Right forelimb (tissue), 1 donor: ENCODE results near the gene CST7.
"Not testable (repeated sequence)": the region's sequence is repeated elsewhere in the genome, so short reads cannot be mapped to it uniquely, and the experiment has no call there.

Experiments used
- DNase-seq: peaks from one replicate; pipeline ENCODE4 v3.0.0-alpha.2; 2018

CST7 gene

GRCh38 chr20:24929867-24930723 lies 19.0 kb upstream of the CST7 start:
- not testable (repeated sequence) for DNase-seq

DNA sequence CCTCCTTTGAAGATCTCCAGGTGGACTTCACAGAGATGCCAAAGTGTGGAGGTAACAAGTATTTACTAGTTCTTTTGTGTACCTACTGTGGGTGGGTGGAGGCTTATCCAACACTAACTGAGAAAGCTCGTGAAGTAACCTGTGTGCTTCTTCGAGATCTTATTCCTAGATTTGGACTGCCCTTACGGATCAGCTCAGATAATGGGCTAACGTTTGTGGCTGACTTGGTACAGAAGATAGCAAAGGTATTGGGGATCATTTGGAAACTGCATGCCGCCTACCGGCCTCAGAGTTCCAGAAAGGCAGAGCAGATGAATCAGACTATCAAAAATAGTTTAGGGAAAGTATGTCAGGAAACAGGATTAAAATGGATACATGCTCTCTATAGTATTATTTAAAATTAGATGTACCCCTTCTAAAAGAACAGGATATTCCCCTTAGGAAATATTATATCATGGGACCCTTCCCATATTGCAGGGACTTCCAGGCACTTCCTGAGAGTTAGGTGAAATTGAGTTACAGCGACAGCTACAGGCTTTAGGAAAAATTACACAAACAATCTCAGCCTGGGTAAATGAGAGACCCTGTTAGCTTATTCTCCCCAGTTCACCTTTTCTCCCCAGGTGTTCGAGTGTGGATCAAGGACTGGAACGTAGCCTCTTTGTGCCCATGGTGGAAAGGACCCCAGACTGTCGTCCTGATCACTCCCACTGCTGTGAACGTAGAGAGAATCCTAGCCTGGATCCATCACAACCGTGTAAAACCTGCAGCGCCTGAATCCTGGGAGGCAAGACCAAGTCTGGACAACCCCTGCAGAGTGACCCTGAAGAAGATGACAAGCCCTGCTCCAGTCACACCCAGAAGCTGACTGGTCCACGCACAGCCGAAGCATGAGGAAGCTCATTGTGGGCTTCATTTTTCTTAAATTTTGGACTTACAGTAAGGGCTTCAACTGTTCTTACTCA lies 18.1 kb upstream of the CST7 start:
- not testable (repeated sequence) for DNase-seq

GRCh38 chr20:24931893-24932292 lies 17.2 kb upstream of the CST7 start:
- not testable (repeated sequence) for DNase-seq

DNA sequence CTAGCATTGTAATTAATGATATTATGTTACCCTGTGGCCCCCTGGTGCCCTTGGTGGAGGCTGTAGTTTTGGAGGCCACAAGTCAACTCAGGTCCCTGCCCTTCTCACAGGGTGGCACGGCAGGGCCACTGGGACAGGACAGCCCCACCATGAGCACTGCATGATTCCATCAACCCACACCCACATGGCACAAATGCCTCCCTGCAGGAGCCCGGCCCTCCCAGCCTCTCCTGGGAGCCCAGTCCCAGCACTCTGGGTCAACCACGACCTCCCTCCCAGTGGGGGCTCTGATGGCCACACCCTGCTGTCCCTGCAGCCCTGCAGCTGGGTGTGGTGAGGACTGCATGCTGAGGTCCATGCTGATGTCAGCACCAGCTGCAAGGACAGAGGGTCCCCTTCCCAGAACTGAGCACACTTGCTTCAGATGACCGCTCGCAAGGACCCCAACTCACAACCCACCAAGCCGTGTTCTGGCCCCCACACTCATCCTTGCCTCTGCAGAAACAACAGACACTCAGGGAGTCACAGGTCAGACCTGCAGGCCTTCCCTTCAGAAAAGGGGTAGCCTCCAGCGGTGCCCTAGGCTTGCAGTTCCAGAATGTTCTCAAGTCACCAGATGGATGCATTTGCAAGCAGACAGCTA lies 15.7 kb upstream of the CST7 start:
- DNase-seq: no peak

DNA sequence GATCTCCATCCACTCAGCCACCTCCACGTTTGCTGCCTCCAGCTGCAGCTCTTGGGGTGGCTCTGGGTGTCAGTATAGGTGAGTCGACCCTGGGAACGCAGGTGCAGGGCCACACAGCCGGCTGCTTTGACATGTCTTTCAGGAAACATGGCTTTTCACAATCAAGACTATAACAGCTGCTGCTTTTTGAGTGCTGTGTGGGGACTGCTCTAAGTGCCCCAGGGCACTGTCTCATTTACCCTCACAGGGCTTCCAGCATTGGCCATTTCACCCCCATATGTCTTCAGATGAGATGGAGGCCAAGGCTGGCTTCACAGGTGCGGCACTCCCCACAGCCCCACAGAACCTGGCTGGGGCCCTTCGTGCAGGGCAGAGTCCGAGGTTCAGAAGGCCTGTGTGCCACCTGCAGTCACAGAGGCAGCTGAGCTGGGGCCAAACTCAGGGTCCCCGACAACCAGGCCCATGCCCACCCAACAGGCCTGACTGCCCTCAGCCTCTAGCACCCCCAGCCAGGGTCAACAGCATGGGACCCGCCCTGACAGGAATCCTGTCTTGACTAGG lies 14.9 kb upstream of the CST7 start:
- no peak for DNase-seq

GRCh38 chr20:24934716-24935115 lies 14.4 kb upstream of the CST7 start:
- DNase-seq: no peak

GRCh38 chr20:24935140-24935539 lies 13.9 kb upstream of the CST7 start:
- no peak for DNase-seq

- no peak for DNase-seq
These were observed 13.1 kb upstream of the CST7 start for GRCh38 chr20:24935766-24936525.

DNA sequence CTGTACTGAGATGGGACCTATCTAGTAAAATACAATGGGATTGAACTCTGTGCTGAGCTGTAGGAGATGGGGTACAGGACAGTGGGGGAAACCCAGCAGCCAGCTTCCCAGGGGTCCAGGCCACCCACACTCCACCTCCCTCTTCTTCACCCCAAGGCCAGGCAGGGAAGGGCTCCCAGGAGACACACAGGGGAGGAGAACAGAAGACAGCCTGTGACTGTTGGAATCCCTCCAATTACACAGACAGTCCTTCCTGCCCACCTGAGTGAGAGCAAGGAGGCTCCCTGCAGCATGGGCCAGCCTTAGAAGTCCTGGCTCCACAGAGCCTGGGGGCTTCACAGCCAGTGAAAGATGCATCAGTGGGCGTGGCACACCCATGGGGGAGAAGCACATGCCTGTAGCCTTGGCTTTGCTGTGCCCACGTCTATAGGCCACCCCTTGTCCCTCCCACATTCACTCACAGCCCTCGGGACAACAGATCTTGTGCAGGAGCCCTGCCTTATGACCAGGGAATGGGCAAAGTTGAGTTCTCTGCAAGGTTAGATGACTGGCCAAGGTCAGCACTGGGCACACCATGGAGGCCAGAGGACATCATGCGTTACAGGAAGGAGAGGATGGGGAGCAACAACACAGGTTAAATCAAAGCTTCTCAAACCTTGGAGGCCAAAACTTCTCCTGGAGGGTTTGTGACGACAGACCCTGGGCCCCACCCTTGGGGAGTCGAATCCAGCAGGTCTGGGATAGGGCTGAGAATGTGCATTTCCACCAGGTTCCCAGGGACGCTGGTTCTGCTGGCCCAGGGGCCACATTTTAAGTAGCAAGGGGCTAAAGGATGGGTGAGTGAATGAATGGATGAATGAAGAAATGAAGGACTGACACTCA lies 12.3 kb upstream of the CST7 start:
- DNase-seq: no peak

GRCh38 chr20:24937579-24937978 lies 11.5 kb upstream of the CST7 start:
- DNase-seq: no peak

GRCh38 chr20:24938498-24938897 lies 10.6 kb upstream of the CST7 start:
- no peak for DNase-seq

- DNase-seq: no peak
These were observed 10.0 kb upstream of the CST7 start for GRCh38 chr20:24939036-24939435.

DNA sequence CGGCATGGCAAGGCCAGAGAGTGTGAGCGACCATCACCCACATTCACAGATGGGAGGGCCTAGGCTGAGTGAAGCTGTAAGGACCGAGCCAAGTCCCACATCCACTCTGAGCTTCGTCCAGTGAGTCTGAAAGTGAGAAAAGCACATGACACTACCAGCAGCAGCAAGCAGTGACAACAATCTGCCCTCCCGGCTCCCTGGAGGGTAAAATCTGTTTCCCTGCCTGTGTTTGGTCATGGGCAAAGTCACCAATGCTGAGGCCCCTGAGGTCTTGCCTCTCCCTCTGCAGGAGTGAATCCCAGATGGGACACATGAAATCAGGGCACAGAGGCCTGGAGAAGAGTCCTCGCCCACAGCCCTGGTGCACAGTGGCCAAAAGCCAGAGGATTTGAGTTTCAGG lies 6.4 kb upstream of the CST7 start:
- DNase-seq: no peak

- DNase-seq: no peak
These were observed 5.9 kb upstream of the CST7 start for GRCh38 chr20:24943196-24943595.

DNA sequence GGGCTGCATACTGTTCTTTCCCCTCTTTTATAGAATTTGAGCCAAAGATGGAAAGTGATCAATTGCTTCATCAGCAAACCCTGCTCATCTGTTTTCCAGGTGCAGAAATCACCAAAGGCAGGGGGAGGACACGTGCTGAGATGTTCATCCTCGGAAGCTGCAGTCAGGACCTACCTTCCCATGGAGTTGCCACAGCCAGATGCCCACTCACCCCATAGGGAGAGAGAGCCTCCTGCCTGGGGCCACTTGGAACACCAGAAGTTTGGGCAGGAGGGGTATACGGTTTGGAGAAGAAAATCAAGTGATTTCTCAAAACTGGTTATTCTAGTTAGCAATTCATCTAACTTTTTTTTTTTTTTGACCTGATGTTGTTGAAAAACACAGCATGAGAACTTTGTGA lies 5.3 kb upstream of the CST7 start:
- no peak for DNase-seq

GRCh38 chr20:24946376-24946775 lies 2.7 kb upstream of the CST7 start:
- DNase-seq: not testable (repeated sequence)

DNA sequence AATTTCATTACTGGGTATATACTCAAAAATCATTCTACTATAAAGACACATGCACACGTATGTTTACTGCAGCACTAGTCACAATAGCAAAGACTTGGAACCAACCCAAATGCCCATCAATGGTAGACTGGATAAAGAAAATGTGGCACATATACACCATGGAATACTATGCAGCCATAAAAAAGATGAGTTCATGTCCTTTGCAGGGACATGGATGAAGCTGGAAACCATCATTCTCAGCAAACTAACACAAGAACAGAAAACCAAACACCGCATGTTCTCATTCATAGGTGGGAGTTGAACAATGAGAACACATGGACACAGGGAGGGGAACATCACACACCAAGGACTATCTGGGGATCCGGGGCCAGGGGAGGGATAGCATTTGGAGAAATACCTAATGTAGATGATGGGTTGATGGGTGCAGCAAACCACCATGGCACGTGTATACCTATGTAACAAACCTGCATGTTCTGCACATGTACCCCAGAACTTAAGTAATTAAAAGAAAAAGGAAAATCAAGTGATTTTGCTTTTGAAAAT lies 602 bp upstream of the CST7 start:
- DNase-seq: not testable (repeated sequence)

DNA sequence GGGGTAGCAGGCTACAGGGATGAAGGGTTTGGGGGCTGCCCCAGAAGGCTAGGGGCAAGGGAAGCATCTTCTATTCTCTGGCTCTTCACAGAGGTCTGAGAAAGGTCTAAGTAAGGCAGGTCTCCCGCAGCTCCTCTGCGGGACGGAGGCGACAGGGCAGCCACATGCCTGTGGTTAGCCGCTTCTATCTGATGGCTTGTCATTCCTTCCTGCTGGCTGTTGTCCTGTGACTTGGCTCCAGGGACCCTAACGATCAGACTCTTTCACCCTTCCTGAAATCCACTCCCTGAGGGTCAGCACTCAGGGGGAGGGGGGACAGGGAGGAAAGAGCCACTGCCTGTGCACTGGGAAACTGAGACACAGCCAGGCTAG lies 673 bp downstream of the CST7 start:
- no peak for DNase-seq

DNA sequence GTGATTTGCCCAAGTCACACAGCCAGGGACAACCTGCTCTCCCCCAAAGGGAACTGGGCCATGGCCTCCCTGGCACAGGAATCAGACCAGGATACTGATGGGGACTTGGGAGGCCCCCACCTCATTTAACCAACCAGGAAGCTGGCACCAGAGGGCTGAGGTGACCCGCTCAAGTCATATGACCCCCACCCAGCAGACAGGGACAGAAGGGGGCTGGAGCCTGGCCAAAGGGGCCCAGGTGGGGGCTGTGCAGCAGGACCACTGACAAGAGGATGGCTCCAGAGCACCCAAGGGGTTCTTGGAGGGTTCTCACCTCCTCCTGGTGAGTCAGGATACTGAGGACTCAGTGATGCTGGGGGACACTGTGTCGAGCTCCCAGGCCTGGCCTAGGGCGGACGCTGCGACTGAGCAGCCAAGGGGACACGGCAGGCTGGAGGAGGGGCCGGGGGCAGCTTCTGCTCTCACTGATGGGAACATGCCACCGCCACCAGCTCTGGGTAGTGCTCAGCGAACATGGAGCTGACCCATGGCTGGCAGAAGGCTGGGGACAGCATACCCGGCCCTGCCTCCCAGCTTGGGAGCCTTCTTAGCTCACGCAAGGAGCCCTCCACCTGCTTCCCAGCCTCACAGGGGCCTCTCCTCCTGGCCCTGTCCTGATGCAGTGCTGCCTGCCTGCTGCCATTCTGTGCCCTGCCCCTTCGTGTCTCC lies 1.2 kb downstream of the CST7 start:
- DNase-seq: no peak
